UCSD-AML1 (cell line): ENCODE measurements around the gene EFNB3.
A peak's percentile ranks its signal among the peaks of the same experiment; 100 is the strongest.

ENCODE experiments used
- DNase-seq: peaks from one replicate; lab custom pipeline; 2025; ENCODE audit not compliant: unreplicated experiment; lab: John Stamatoyannopoulos, UW

Gene EFNB3

DNA sequence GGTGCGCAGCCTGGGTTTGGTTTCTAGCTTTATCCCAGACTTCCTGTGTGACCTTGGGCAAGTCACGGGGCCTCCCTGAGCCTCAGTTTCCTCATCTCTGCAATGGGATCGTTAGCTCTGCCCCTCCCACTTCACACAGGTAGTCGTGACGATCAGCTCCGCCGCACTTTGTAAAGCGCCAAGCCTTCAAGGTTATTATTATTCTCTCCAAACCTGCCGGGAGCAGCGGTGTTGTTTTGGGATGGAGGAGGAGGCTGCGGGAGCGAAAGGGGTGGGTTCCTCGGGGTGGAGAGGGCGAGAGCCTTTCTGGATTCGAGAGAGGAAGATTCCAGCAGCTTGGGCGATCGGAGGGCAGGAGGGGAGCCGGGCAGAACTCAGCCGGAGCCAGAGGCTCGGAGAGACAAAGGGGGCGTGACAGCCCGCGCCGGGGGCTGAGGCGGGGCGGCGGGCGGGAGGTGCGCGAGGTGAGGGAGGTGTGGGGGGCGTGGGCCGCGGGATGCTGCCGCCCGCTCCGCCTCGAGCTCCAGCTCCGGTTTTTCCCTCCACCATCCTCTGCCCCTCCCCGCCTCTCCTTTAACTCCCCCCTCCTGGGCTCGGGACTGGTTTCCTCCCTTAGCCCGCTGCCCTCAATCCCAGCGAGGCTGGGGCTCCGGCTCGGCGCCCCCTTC, at the start of gene EFNB3:
Gene EFNB3, plus strand, starts transcription at position 602 of the 668 bp plus-strand sequence. CDS start 397 bp downstream, outside the sequence.
- no peak for DNase-seq

DNA sequence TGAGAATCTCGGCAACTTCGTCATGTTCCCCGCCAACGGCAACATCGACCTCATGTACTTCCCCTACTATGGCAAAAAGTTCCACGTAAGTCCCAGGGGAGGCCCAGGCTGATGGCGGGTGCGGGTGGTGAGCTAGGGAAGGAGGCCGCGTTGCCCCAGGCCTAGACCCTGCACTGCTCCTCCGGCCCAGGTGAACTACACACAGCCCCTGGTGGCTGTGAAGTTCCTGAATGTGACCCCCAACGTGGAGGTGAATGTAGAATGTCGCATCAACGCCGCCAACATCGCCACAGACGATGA, 49.5 kb upstream of the EFNB3 start:
- DNase-seq = no peak

- no peak for DNase-seq
Measured at GRCh38 chr17:7656958-7657609, 47.9 kb upstream of the EFNB3 start.

GRCh38 chr17:7667656-7668406, 37.2 kb upstream of the EFNB3 start:
- DNase-seq = no peak

DNA sequence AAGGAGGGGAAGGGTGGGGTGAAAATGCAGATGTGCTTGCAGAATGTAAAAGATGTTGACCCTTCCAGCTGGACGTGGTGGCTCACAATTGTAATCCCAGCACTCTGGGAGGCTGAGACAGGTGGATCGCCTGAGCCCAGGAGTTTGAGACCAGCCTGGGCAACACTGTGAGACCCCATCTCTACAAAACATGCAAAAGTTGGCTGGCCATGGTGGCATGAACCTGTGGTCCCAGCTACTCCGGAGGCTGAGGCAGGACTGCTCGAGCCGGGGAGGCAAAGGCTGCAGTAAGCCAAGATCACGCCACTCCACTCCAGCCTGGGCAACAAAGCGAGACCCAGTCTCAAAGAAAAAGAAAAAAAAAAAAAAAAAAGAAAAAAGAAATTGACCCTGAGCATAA, 36.5 kb upstream of the EFNB3 start:
- DNase-seq = no peak

GRCh38 chr17:7673239-7673638, 31.8 kb upstream of the EFNB3 start:
- DNase-seq = peak; percentile 16

DNA sequence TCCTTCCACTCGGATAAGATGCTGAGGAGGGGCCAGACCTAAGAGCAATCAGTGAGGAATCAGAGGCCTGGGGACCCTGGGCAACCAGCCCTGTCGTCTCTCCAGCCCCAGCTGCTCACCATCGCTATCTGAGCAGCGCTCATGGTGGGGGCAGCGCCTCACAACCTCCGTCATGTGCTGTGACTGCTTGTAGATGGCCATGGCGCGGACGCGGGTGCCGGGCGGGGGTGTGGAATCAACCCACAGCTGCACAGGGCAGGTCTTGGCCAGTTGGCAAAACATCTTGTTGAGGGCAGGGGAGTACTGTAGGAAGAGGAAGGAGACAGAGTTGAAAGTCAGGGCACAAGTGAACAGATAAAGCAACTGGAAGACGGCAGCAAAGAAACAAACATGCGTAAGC, 30.1 kb upstream of the EFNB3 start:
- no peak for DNase-seq

DNA sequence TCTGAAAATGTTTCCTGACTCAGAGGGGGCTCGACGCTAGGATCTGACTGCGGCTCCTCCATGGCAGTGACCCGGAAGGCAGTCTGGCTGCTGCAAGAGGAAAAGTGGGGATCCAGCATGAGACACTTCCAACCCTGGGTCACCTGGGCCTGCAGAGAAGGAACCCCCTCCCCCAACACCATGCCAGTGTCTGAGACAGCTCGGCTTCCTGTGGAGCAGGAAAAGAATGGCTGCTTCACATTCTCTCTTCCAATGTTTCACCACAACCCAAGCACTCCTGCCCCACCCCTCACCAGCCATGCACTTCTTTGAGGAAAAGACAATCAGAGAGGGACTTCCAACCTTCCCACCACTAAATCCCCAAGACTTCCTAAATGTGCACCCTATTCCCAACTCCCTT, 28.5 kb upstream of the EFNB3 start:
- DNase-seq = no peak

DNA sequence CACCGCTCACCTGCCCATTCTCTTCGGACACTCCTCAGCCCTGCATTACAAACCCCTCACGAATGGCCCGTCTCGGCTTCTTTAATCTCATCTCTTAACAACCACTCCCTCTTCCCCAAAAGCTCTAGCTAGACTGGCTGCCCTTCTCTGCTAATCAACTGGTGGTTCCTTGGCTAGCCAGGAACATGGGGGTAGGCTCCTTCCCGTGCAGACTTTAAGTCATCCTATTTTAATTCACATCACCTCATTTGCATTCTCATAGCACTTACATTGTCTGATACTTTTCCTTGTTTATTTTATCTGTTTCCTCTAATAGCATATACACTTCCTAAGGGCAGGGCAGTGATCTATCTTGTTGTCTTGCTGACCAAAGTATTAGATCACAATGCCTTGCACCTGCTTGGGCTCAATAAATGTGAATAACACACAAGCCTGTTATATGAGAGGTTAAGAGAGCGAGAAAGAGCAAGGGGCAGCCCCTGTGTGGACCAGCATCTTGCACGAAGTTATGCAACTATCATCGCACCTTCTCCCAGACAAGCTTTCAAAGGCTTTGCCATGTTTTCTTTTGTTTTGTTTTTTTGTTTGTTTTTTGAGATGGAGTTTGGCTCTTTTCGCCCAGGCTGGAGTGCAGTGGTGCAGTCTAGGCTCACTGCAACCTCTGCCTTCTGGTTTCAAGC, 27.5 kb upstream of the EFNB3 start:
- no peak for DNase-seq

DNA sequence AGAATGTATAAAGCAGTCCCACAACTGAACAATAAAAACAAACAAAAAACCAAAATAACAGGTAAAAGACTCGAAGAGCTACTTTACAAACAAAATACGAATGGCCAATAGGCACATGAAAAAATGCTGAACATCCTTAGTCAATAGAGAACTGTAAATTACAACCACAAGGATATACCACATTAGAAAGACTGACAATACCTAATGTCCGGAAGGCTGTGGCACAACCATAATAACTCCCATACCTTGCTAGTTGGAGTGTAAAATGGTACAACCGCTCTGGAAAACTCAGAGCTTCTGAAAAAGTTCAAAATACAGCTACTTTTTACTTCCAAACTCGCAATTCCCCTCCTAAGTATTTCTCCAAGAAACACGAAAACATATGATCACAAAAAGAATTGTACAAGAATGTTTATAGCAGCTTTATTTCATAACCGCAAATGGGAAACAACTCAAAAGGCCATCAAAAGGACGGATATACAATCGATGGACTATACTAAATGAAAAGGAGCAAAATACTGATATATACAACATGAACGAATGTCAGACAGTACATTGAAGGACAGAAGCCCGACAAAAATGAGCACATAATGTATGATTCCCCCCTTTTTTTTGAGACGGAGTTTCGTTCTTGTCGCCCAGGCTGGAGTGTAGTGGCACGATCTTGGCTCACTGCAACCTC, 20.0 kb upstream of the EFNB3 start:
- no peak for DNase-seq

DNA sequence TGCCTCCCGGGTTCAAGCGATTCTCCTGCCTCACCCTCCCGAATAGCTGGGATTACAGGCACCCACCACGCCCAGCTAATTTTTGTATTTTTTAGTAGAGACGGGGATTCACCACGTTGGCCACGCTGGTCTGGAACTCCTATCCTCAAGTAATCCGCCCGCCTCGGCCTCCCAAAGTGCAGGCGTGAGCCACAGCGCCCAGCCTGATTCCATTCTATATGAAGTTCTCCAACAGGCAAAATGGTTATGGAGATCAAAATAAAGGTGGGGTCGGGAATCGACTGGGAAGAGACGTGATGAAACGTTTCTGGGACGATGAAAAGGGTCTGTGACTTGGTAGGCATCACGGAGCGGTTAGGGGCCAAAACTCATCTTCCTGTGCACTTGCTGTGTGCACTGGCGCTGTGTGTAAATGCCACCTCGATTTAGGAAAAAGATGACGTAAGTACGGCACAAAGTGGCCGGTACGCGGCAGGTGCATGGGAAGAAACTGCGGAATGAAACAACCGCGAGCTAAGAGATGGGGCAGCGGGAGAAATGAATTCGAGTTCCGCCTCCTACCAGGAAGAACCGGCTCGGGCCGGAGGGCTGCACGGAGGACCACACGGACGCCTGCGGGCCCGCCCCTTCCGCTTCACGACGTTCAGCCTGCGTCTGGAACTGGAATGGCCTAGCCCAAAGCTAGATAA, 19.3 kb upstream of the EFNB3 start:
- DNase-seq = peak; percentile 91

- DNase-seq = peak; percentile 83
Measured at GRCh38 chr17:7686222-7687071, 18.6 kb upstream of the EFNB3 start.

DNA sequence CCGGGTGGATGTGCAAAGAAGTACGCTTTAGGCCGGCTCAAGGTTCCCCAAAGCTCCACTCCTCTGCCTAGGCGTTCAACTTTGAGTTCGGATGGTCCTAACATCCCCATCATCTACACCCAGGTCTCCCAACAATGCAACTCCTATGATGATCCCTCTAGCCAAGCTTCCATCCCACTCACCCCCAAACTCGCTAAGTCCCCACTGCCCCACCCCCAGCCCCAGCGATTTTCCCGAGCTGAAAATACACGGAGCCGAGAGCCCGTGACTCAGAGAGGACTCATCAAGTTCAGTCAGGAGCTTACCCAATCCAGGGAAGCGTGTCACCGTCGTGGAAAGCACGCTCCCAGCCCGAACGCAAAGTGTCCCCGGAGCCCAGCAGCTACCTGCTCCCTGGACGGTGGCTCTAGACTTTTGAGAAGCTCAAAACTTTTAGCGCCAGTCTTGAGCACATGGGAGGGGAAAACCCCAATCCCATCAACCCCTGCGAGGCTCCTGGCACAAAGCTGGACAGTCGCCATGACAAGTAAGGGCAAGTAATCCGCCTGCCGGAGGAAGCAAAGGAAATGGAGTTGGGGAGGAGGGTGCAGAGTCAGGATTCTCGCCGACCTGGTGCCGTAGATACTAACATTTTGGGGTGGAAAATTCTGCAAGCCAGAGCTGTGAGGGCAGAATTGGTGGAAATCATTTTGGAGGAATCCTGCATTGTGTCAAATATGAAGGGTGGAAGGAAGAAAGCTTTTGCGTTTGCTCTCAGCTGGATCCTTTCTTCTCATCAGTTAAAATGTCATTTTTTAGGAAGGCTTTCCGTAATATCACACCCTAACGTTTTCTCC, 17.7 kb upstream of the EFNB3 start, which contains the start of gene TP53:
Gene TP53, minus strand, starts transcription at position 419 of the 836 bp plus-strand sequence. CDS start 10,896 bp downstream, outside the sequence.
- peak; percentile 84 for DNase-seq

DNA sequence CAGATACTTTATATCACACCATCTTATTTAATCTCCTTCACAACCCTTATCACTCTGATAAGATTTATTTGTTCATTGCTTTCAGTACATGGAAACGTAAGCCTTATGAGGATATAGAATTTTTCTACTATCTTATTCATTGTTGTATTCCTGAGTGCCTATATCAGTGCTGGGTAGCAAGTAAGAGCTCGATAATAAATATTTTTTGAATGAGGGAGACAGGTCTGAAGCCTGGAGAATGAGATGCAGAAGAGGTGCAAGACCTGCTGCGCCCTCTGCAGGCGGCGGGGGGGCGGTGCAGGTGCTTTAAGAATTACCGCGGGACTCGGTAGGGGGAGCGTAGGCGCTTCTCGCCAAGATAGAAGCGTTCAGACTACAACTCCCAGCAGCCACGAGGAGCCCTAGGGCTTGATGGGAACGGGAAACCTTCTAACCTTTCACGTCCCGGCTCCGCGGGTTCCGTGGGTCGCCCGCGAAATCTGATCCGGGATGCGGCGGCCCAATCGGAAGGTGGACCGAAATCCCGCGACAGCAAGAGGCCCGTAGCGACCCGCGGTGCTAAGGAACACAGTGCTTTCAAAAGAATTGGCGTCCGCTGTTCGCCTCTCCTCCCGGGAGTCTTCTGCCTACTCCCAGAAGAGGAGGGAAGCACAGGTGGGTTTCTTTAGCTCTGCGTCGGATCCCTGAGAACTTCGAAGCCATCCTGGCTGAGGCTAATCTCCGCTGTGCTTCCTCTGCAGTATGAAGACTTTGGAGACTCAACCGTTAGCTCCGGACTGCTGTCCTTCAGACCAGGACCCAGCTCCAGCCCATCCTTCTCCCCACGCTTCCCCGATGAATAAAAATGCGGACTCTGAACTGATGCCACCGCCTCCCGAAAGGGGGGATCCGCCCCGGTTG, 16.8 kb upstream of the EFNB3 start, which contains the start of gene WRAP53:
Gene WRAP53, plus strand, starts transcription at position 570 of the 900 bp plus-strand sequence. Its CDS starts 172 bp downstream, at position 742.
- peak; percentile 96 for DNase-seq

DNA sequence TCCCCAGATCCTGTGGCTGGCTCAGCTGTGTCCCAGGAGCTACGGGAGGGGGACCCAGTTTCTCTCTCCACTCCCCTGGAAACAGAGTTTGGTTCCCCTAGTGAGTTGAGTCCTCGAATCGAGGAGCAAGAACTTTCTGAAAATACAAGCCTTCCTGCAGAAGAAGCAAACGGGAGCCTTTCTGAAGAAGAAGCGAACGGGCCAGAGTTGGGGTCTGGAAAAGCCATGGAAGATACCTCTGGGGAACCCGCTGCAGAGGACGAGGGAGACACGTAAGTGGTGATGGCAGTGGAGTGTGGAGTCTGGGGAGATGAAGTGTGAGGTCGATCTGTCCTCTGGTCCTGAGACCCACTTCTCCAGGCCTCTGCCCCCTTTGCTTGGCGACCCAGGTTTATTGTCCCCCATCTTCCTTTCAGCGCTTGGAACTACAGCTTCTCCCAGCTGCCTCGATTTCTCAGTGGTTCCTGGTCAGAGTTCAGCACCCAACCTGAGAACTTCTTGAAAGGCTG, 16.1 kb upstream of the EFNB3 start:
- DNase-seq = no peak

DNA sequence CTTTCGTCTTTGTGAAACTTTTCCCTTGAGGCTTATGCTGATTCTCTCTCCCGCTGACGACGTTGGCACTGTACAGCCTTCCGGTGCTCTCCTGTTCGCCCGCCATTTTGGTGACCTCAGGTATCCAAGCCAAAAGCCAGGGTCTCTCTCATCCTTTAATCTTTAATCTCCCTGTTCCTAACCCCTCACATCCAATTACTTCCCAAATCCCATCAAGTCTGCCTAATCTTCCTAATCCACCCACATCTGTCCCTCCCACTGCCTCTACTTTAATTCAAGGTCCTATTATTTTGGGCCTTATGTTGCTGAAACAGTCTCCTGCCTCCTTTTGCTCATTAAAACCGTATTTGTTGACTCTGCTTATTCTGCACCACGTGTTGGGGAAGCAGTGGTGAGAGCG, 9.4 kb upstream of the EFNB3 start:
- DNase-seq = no peak
